A549 (cell line): ENCODE measurements around the gene ADGRB2. TPM values are rescaled to one million over a fixed set of nuclear protein-coding genes. Genes with fewer than 3 reads are reported as not detected.

Experiments
- ATAC-seq, 2 experiments: fragments of 200-7000 bp in 1 of 2; fragments of >200 bp in 1 of 2; cut with Nextera tagmentation in 1 of 2; cut with Tn5 transposase in 1 of 2; 3 replicates each; pipeline versions ENCODE4 v1.8.0 to v1.9.1; 2018 to 2020; ENCODE audit warnings: mild to moderate bottlenecking in 1 of 2, moderate library complexity in 1 of 2
- CTCF ChIA-PET: fragments of 300-600 bp; sonication (Branson Sonifier 250); formaldehyde crosslinking; extraction: SDS; loops from one replicate; lab custom pipeline; 2021; ENCODE audit warnings: antibody characterized with exemption, inconsistent platforms; lab: Yijun Ruan, JAX
- POLR2A ChIA-PET: fragments of 350-600 bp; formaldehyde crosslinking; extraction: SDS; loops from one replicate; lab custom pipeline; 2021; ENCODE audit warnings: antibody characterized with exemption, inconsistent platforms; lab: Yijun Ruan, JAX
- DNase-seq, 2 experiments: peaks; one replicate each; pipeline versions ENCODE4 v3.0.0 to v3.0.0-alpha.2; 2011 to 2016; ENCODE audit warnings: low read depth in 1 of 2, low spot score in 1 of 2
- FAIRE-seq: peaks from 2 replicates; lab custom pipeline; 2011; peaks lifted over from hg19 to GRCh38; lab: Jason Lieb, UNC
- H3K27ac ChIP-seq, 2 experiments: fragments of >200 bp; sonication (Bioruptor Twin); formaldehyde crosslinking; 3 replicates each; pipeline ENCODE4 v1.5.1; 2016 to 2017
- H3K4me1 ChIP-seq: fragments of >200 bp; sonication (Bioruptor Twin); formaldehyde crosslinking; 3 replicates; pipeline ENCODE4 v1.6.1; 2016
- H3K4me2 ChIP-seq: fragments of >200 bp; sonication (Bioruptor Twin); formaldehyde crosslinking; 3 replicates; pipeline ENCODE4 v1.6.1; 2016
- H3K4me3 ChIP-seq: fragments of >200 bp; sonication (Bioruptor Twin); formaldehyde crosslinking; 3 replicates; pipeline ENCODE4 v1.5.1; 2016
- H3K9me3 ChIP-seq: fragments of >200 bp; sonication (Bioruptor Twin); formaldehyde crosslinking; 3 replicates; pipeline ENCODE4 v1.6.1; 2016
- EP300 ChIP-seq, 2 experiments: fragments of >200 bp; sonication (Bioruptor Twin); formaldehyde crosslinking; IDR thresholded peaks; 2 replicates in 1 of 2; 3 replicates in 1 of 2; pipeline ENCODE4 v1.6.1; 2016 to 2017
- ESRRA ChIP-seq: fragments of 150-350 bp; IDR thresholded peaks from 2 replicates; pipeline ENCODE4 v1.6.1; 2014; ENCODE audit warnings: mild to moderate bottlenecking, low read length, borderline replicate concordance
- FOXS1 ChIP-seq: fragments of 250-450 bp; sonication (Bioruptor Pico); IDR thresholded peaks from 2 replicates; pipeline ENCODE4 v1.5.0; 2020; ENCODE audit warnings: mild to moderate bottlenecking, moderate library complexity
- HEYL ChIP-seq: fragments of 250-450 bp; sonication (Bioruptor Pico); IDR thresholded peaks from 2 replicates; pipeline ENCODE4 v1.8.0; 2021; ENCODE audit warnings: mild to moderate bottlenecking, moderate library complexity
- HOXB13 ChIP-seq: fragments of 250-450 bp; sonication (Bioruptor Pico); IDR thresholded peaks from 2 replicates; pipeline ENCODE4 v1.5.0; 2020; ENCODE audit warnings: low read depth, mild to moderate bottlenecking, moderate library complexity
- HOXB5 ChIP-seq: fragments of 250-450 bp; sonication (Bioruptor Pico); IDR thresholded peaks from 2 replicates; pipeline ENCODE4 v1.5.0; 2020; ENCODE audit warnings: mild to moderate bottlenecking, moderate library complexity
- JUNB ChIP-seq: fragments of >200 bp; sonication (Bioruptor Twin); formaldehyde crosslinking; IDR thresholded peaks from 2 replicates; pipeline ENCODE4 v1.6.1; 2016
- KDM1A ChIP-seq: fragments of 200-600 bp; sonication (generic); IDR thresholded peaks from 2 replicates; pipeline ENCODE4 v1.6.1; 2016; ENCODE audit warnings: low read depth, mild to moderate bottlenecking
- KDM5A ChIP-seq: fragments of 200-600 bp; sonication (generic); IDR thresholded peaks from 2 replicates; pipeline ENCODE4 v1.6.1; 2016; ENCODE audit warnings: antibody characterized with exemption, mild to moderate bottlenecking
- MAZ ChIP-seq: fragments of 150-350 bp; IDR thresholded peaks from 2 replicates; pipeline ENCODE4 v1.6.1; 2014; ENCODE audit warnings: antibody characterized with exemption, low read depth, low read length, borderline replicate concordance
- NFE2L2 ChIP-seq: fragments of 150-350 bp; conservative IDR thresholded peaks from 2 replicates; pipeline ENCODE4 v1.6.1; 2014; ENCODE audit warnings: low read length
- PHF8 ChIP-seq: fragments of 200-600 bp; sonication (generic); IDR thresholded peaks from 2 replicates; pipeline ENCODE4 v1.6.1; 2016; ENCODE audit warnings: low read depth, mild to moderate bottlenecking, antibody characterized with exemption, moderate library complexity, borderline replicate concordance
- POLR2A ChIP-seq: IDR thresholded peaks from 2 replicates; pipeline ENCODE4 v1.6.1; 2012; ENCODE audit warnings: mild to moderate bottlenecking, low read length
- RFX5 ChIP-seq: fragments of 450-650 bp; IDR thresholded peaks from 2 replicates; pipeline ENCODE4 v1.7.1; 2014; ENCODE audit warnings: antibody characterized with exemption, mild to moderate bottlenecking, moderate library complexity
- SREBF2 ChIP-seq: fragments of 450-650 bp; IDR thresholded peaks from 2 replicates; pipeline ENCODE4 v1.6.1; 2014; ENCODE audit warnings: mild to moderate bottlenecking, moderate library complexity
- TFCP2L1 ChIP-seq: fragments of 250-450 bp; sonication (Bioruptor Pico); IDR thresholded peaks from 2 replicates; pipeline ENCODE4 v1.5.0; 2021; ENCODE audit warnings: mild to moderate bottlenecking
- ZFP36 ChIP-seq: fragments of 450-650 bp; IDR thresholded peaks from 2 replicates; pipeline ENCODE4 v1.6.1; 2014; ENCODE audit warnings: borderline replicate concordance; ENCODE audit not compliant: partially characterized antibody
- WGBS: methylation state at CpG from one replicate; pipeline ENCODE4 v1.1.6; 2017; ENCODE audit errors: missing lambda C conversion rate; 5-methylcytosine and 5-hydroxymethylcytosine counted together
- polyA plus RNA-seq, 4 experiments: library from polyadenylated mRNA; depleted of rRNA in 3 of 4; stranded (reverse); fragments of >200 nt; fragmentation: RNase III in 1 of 4; extraction: RNeasy Plus Mini Kit Qiagen cat#74134 plus additional on column Dnase treatment in 1 of 4; gene quantifications; 2 replicates in 3 of 4; 3 replicates in 1 of 4; pipeline ENCODE4 v1.2.3, GENCODE V29; 2011 to 2017
- TF ChIP-seq, protein P1 (sequence below): IDR thresholded peaks from 2 replicates; pipeline ENCODE4 v1.6.1; 2012
- TF ChIP-seq, protein P2 (sequence below): fragments of 150-350 bp; IDR thresholded peaks from 2 replicates; pipeline ENCODE4 v1.6.1; 2014; ENCODE audit warnings: low read depth, mild to moderate bottlenecking, low read length
- TF ChIP-seq, protein P3 (sequence below): fragments of >200 bp; sonication (Bioruptor Twin); formaldehyde crosslinking; IDR thresholded peaks from 2 replicates; pipeline ENCODE4 v1.6.1; 2016
- TF ChIP-seq, protein P4 (sequence below): fragments of 250-450 bp; sonication (Bioruptor Pico); IDR thresholded peaks from 2 replicates; pipeline ENCODE4 v1.5.0; 2020; ENCODE audit warnings: low read depth, mild to moderate bottlenecking, moderate library complexity
- TF ChIP-seq, protein P5 (sequence below): fragments of 200-600 bp; sonication (generic); IDR thresholded peaks from 2 replicates; pipeline ENCODE4 v1.6.1; 2016; ENCODE audit warnings: antibody characterized with exemption, mild to moderate bottlenecking, moderate library complexity

Gene ADGRB2
- polyA plus RNA-seq, 2 of the 4 experiments (the other 2 are of a cell fraction), result 2.3 to 6.6 TPM

DNA sequence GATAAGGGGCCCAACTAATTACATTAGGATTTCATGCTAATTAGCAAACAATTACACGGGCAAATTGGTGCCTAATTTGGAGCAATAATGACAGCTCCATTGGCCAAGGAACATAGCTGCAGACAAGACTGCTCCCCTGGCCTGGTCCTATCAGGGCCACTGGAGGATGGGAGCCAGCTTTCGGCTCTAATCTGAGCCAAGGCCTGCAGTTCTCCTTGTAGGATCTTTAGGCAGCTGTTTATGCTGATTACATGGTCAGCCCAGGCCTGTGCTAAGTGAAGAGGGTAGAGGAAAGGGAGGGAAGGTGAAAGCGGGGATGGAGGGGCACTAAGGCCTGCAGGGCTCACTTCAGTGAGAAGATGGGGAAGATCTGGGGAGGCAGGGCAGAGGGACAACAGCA, 12.4 kb upstream of the ADGRB2 start:
- ChIA-PET CTCF (interaction anchor here (1.0 to 18.6 kb wide), 6 partner anchors 8 to 61 kb away, joined by 3 to 242 read pairs (median 4); partner anchors contain the start of gene ADGRB2), POLR2A (no interaction called here)
- H3K4me1 ChIP-seq, result peaks cover 6% of the 10 kb centered on the region; the same call in 2 of the 3 replicates
- no peaks in the 10 kb centered on the region for H3K9me3 ChIP-seq
- FAIRE-seq (no peak), DNase-seq (no peak), ATAC-seq (no peak)
- H3K4me2 ChIP-seq, result no peak overlapping the region
- no peak overlapping the region for H3K27ac ChIP-seq
- 75% methylated on average over 3 of the region's 3 CpGs for WGBS
- H3K4me3 ChIP-seq, result no peak overlapping the region
- TF ChIP-seq KDM5A, result no peak
- no peak for TF ChIP-seq HOXB13 (CRISPR knock-in tag)
- TF ChIP-seq, protein P1, sequence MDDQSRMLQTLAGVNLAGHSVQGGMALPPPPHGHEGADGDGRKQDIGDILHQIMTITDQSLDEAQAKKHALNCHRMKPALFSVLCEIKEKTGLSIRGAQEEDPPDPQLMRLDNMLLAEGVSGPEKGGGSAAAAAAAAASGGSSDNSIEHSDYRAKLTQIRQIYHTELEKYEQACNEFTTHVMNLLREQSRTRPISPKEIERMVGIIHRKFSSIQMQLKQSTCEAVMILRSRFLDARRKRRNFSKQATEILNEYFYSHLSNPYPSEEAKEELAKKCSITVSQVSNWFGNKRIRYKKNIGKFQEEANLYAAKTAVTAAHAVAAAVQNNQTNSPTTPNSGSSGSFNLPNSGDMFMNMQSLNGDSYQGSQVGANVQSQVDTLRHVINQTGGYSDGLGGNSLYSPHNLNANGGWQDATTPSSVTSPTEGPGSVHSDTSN, result no peak
- TF ChIP-seq, protein P2, sequence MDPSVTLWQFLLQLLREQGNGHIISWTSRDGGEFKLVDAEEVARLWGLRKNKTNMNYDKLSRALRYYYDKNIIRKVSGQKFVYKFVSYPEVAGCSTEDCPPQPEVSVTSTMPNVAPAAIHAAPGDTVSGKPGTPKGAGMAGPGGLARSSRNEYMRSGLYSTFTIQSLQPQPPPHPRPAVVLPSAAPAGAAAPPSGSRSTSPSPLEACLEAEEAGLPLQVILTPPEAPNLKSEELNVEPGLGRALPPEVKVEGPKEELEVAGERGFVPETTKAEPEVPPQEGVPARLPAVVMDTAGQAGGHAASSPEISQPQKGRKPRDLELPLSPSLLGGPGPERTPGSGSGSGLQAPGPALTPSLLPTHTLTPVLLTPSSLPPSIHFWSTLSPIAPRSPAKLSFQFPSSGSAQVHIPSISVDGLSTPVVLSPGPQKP, result no peak
- TF ChIP-seq, protein P3, sequence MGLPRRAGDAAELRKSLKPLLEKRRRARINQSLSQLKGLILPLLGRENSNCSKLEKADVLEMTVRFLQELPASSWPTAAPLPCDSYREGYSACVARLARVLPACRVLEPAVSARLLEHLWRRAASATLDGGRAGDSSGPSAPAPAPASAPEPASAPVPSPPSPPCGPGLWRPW, result no peak
- TF ChIP-seq ESRRA, result no peak
- no peak for TF ChIP-seq JUNB
- TF ChIP-seq TFCP2L1, result no peak
- TF ChIP-seq, protein P4, sequence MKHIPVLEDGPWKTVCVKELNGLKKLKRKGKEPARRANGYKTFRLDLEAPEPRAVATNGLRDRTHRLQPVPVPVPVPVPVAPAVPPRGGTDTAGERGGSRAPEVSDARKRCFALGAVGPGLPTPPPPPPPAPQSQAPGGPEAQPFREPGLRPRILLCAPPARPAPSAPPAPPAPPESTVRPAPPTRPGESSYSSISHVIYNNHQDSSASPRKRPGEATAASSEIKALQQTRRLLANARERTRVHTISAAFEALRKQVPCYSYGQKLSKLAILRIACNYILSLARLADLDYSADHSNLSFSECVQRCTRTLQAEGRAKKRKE (CRISPR knock-in tag), result no peak
- no peak for TF ChIP-seq PHF8
- TF ChIP-seq, protein P5, sequence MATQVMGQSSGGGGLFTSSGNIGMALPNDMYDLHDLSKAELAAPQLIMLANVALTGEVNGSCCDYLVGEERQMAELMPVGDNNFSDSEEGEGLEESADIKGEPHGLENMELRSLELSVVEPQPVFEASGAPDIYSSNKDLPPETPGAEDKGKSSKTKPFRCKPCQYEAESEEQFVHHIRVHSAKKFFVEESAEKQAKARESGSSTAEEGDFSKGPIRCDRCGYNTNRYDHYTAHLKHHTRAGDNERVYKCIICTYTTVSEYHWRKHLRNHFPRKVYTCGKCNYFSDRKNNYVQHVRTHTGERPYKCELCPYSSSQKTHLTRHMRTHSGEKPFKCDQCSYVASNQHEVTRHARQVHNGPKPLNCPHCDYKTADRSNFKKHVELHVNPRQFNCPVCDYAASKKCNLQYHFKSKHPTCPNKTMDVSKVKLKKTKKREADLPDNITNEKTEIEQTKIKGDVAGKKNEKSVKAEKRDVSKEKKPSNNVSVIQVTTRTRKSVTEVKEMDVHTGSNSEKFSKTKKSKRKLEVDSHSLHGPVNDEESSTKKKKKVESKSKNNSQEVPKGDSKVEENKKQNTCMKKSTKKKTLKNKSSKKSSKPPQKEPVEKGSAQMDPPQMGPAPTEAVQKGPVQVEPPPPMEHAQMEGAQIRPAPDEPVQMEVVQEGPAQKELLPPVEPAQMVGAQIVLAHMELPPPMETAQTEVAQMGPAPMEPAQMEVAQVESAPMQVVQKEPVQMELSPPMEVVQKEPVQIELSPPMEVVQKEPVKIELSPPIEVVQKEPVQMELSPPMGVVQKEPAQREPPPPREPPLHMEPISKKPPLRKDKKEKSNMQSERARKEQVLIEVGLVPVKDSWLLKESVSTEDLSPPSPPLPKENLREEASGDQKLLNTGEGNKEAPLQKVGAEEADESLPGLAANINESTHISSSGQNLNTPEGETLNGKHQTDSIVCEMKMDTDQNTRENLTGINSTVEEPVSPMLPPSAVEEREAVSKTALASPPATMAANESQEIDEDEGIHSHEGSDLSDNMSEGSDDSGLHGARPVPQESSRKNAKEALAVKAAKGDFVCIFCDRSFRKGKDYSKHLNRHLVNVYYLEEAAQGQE, result no peak
- no peak for TF ChIP-seq NFE2L2
- TF ChIP-seq HEYL (CRISPR knock-in tag), result no peak
- no peak for TF ChIP-seq EP300 (IDR thresholded peaks at IDR 0.05)
- TF ChIP-seq MAZ, result no peak
- no peak for TF ChIP-seq SREBF2
- TF ChIP-seq FOXS1, result no peak
- no peak for TF ChIP-seq POLR2A
- no peak for TF ChIP-seq ZFP36

DNA sequence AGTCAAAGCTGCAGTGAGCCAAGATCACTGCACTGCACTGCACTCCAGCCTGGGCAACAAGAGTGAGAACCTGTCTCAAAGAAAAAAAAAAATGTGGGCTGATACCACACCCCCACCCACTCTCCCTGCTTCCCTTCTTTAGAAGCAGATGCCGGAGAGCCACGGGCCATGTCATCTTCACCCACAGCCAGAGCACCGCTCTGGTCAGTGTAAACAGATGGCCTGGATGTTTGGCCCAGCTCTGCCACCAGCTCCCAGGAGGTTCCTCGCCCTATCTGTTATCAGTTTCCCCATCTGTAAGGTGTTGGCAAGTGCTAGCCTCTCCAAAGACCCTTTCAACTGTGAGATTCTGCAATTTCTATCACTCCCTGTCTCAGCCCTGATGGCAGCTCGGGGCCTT, 11.9 kb upstream of the ADGRB2 start:
- FAIRE-seq (no peak), DNase-seq (no peak), ATAC-seq (no peak)
- Histone ChIP-seq H3K4me1 (peaks cover 4% of the 10 kb centered on the region; the same call in 2 of the 3 replicates), H3K27ac (no peak overlapping the region), H3K4me2 (no peak overlapping the region), H3K9me3 (no peaks in the 10 kb centered on the region), H3K4me3 (no peak overlapping the region)
- 62% methylated on average over 5 of the region's 5 CpGs for WGBS
- CTCF ChIA-PET, result interaction anchor here (0.6 to 18.6 kb wide), 8 partner anchors 9 to 287 kb away, joined by 3 to 242 read pairs (median 3); partner anchors contain the start of gene ADGRB2
- POLR2A ChIA-PET, result no interaction called here
- TF ChIP-seq HOXB13 (CRISPR knock-in tag), result no peak
- TF ChIP-seq KDM1A, result no peak
- TF ChIP-seq RFX5, result no peak
- no peak for TF ChIP-seq HOXB5
- no peak for TF ChIP-seq EP300 (IDR thresholded peaks at IDR 0.05)
